Measurements from ENCODE around the gene TPM1.

Gene TPM1

DNA sequence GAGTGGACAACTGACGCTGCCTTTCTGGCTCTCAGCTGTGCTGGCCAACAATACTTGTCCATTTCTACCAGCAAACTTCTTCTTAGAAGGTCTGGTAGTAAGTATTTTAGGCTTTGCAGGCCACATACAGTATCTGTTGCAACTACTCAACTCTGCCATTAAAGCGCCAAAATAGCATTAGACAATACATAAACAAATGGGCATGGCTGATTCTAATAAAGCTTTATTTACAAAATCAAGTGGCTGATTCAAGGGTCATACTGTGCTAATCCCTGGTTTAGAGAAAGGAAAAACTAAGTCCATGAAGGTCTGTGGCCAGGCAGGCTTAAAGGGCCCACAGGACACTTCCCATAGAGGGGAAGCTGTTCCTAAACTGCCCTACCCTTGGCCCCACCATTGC is 26.3 kb upstream of the TPM1 start:
- DNase-seq (ENCODE audit: low read depth): no peak

DNA sequence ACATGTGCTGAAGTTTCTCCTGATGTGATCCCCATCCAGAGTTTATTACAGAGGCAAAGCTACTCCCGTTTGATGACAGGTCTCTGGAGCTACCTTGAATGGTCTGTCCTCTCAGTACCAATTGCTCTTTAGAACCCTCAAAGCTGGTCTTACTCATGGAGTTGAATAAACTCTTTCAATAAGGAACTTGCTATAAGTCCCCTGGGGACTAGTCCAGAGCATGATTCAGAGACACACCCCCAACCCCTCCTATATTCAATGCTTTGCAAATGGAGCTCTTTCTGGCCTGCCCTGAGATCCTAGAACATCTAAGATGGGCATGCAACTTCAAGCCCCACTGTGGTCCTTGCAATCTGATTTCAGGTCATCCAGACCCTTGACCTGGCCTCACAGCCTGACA is 23.9 kb upstream of the TPM1 start:
- peak; percentile 76 for DNase-seq (ENCODE audit: low read depth)

DNA sequence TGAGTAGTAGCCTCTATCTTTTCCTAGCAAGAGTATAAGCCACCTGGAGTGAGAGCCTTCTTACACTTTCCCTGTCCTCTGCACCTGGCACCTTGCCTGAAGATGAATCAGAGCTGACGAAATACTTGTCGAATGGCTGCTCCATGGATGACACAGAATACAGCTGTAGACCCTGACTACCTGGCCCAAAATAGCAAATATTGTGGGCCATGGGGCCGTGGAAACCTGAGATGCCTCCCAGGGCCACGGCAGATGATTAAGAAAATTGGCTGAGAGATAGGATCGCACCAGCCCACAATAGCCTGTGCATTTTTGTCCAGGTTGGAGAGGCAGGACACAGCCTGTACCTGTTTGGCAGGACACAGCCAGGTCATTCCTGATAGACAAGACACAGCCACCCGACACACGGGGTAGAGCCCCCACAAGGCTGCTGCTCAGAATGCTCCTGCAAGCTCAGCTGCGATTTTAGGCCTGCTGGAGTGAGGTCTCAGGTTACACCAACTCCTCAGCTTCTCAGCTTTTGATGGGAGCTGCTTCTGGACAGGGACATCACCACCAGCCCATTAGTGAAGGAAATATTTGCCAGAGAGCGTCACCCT is 22.9 kb upstream of the TPM1 start:
- DNase-seq (ENCODE audit: low read depth): peak; percentile 48

DNA sequence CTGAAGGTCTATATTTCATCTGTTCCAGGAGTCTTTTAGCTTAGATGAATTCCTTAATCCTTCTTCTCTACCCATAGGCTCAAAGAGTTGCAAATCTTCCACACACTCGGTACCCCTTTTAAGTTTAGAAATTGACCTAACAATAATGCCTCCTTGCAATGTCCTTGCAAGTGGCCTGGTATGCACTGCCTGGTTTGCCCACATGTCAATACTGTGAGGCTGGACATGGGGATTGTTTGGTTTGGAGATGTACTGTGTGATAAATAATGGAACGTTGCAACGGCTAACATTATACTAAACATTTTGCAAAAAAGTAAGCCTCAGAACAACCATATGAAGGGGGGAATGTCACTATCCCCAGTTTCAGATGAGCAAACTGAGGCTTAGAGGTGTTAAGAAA is 22.4 kb upstream of the TPM1 start:
- DNase-seq (ENCODE audit: low read depth): no peak

DNA sequence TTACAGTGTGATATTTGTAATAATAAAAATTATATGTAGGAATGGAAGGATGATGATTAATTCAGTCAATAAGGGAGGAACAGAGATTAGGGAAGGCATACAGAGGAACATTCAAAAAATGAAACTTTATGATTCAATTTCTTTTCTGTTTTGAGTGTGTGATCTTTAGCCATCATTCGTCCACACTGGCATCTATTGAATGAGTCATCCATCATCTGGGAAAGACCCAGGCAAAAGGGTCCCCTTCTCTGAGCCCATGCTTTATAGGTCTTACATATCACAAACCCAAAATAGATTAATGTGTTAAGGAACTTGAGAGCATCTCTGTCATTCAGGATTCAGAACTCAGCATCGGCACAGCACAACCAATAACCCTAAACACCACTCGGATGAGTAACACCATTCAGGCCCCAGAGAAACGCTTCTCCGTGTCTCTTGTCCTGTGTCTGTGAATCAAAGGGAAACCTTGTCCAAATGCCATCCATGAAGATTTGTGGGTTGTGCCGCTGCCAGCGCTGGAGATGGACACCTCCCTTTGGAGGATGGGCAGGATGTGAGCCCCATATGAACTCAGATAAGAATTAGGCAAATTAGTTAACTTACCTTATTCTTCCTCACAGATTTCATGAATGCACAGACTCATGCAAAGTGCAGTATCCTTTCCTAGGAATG is 21.7 kb upstream of the TPM1 start:
- no peak for DNase-seq (ENCODE audit: low read depth)

DNA sequence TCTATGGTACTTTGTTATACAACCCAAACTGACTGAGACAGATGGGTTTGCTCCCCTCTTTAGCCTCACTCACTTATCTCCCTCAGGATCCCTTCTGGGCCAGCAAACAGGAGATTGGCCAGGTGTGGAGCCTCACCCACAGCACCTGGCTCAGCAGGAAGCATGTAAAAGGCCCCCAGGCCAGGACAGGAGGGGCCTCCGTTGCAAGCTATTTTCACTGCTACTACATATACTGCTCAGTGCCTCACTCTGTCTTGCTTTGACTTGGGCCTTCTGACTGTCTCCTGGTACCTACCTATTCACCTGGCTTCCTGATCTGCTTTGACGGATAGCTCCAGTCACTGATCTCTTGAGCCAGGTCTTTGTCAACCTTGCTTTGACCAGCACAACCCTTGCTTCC is 20.4 kb upstream of the TPM1 start:
- no peak for DNase-seq (ENCODE audit: low read depth)

DNA sequence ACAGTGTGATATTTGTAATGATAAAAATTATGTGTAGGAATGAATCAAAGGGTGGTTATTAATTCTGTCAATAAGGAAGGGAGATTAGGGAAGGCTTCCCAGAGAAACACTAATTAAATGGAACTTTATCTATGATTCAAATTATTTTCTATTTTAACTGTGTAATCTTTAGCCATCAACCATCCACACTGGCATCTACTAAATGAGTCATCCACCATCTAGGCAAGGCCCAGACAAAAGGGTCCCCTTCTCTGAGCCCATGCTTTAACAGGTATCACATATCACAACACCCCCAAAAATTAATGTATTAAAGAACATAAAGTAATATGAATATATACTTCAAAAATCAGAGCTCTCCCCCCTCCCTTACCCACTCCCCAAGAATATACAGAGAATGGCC is 19.9 kb upstream of the TPM1 start:
- DNase-seq (ENCODE audit: low read depth): no peak

DNA sequence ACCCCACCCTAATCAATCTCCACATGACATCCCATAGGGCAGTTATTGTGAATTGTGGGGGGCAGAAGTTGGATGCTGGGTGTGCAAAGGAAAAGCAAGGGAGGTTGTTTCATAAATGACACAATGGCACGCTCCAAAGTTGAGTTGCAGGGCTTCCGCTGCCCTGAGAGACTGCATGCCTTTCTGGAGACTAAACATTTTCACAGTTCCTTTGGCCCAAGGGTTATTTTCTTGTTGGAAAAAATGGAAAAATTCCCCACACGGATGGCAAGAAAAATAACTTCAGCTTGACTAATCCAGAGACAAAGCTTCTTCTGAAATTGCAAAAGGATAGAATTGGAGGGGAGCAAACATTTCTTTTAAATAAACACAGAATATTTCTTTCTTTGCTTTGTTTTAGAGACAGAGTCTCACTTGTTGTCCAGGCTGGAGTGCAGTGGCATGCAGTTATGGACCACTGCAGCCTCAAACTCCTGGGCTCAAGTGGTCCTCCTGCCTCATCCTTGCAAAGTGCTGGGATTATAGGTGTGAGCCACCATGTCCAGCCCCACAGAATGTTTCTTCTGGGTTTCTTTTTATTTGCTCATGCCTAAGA is 19.1 kb upstream of the TPM1 start:
- DNase-seq (ENCODE audit: low read depth): peak; percentile 84

DNA sequence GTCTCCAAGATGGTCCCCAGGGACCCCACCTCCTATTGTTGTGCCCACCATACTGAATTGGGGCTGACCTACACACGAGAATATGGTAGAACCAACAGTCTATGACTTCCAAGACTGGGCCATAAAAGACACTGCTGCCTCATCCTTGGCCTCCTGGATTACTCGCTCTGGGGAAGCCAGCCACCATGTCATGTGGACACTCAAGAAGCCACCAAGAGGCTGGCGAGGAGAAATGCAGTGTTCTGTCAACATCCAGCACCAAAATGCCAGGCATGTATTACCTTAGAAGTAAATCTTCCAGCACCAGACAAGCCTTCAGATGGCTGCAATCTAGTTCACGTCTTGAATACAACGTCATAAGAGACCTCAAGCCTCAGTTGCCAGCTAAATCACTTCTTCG is 17.1 kb upstream of the TPM1 start:
- no peak for DNase-seq (ENCODE audit: low read depth)

DNA sequence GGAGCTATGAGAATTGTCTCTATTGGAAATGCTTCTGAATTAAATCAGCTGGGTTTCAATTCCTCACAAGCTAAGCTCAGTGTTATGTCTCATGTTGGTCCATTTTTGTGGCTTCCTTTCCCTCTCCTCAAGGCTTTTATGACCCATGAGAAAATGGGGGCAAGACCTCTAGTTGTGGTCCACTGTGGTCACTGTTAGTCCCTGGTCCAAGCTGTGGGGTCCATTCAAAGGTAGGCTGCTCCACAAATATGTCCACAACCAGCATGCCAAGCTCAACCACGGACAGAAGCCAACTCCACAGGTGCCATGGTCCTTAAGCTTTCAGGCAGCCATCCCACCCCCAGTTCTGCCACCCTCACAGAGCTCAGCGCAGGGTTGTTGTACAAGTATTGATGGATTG is 14.9 kb upstream of the TPM1 start:
- DNase-seq (ENCODE audit: low read depth): no peak

DNA sequence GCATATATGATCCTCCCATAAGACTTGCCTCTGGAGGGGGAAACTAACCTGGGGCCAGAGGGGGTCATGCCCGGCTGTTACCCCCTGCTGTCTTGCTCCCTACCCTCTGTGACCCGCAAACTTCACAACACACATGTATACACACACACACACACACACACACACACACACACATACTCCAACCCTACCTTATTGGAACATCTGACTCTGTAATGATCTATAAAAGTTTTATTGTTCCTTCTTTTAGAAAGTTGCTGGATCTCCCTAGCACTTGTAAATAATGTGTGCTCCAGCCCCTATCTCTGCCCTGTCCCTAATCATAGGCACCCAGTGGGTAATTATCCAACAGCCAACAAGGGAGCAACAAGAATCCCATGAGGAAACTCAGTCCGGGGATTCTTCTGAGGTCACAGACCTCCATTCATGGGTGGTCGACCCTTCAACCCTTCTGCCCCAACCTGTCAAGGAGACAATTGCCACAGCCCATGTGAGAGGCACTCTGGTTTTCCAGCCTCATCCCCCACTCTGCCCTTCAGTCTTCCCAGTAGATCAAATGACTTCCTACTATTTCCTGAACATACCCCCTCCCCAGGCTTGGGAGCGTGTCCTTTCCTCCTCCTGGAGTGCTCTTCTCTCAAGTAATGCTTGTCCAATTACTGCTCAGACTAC is 14.0 kb upstream of the TPM1 start:
- DNase-seq (ENCODE audit: low read depth): no peak

DNA sequence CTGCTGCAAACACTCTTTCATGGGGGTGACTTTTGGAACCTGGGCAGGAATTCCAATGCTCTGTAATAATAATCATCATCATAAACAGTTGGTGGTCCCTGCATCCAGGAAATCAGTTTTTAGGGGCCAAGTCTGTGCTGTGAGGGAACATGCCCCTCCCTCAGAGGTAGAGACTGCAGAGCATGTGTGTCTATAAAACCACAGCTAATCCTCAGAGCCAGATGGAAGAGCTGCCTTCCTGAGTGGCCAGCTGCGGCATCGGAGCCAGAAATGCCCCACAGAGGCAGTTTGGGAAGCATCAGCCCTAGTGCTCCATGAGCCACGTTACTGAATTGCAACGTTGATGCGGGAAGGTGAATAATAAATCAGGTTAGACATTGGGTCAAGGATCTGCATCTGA is 12.9 kb upstream of the TPM1 start:
- DNase-seq (ENCODE audit: low read depth): no peak

DNA sequence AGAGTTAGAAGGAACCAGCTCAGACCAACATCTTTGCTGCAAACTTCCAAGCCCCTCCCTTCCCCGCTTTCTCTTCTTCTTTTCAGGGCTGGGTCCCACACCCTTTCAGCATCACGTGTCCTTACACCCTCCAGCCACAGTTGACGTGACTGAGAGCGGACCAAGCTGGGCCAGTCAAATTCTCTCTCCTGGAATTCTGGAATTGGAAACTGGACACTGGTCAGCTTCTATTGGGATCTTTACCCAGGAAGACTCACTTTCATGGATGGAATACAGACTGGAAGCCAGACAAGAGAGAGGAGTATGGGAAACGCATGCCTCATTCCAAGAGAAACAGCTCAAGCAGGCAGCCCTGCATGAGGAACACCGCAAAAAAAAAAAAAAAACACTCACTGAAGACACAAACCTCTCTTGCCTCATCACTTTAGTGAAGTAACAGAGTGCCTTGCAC is 12.4 kb upstream of the TPM1 start:
- no peak for DNase-seq (ENCODE audit: low read depth)

DNA sequence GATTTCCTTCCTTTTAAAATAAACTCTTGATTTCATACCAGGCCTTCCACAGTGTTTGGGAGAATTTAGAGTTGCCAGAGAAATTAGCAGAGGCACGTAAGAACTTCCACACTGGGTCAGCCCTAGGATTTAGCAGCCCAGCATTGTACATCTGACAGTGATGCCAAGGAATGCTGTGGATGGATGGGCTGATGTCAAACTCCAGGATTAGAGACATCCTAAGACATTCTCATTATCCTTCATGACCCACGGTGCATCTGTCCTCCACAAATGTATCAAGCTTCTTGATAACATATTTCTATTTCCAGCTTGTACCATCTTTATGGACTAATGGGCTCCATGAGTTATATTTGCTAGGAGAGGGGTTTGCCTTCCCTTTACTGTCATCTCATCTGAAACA is 8.0 kb upstream of the TPM1 start:
- no peak for DNase-seq (ENCODE audit: low read depth)

DNA sequence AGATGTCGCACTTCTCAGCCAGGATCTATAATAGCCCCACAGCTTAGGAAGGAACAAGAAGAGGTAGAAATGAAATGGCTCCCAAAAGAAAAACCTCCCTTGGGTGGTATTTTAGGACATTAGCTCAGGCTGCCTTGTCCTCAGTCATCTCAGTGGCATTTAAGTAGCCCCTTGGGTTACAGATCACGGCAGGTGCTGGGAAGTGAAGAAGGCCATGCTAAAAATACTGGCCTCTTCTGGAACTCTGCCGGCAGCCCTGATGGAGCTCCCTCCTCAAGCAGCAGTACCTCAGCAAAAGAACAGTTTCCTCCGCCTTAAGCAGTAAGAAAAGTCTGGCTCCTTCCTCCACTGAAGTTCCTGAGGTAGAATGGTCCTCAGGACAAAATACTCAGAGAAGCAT is 7.3 kb upstream of the TPM1 start:
- DNase-seq (ENCODE audit: low read depth): no peak

DNA sequence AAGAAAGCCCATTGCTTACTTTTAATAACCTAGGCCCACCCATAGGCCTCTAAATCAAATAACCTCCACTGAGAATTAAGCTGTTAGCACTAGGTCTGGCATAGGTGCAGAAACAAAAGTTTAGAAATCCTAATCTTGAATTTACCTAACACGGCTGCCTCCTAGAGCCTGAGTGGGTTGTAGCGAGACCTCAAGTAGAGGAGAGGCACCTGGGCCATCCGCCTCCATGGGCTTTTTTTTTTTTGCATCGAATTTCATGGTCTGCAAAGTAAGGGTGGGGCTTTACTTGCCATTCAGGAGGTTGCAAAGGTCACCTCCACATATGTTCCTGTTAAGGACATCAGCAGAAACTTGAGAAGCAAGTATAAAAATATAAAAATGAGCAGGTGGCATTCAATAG is 6.6 kb upstream of the TPM1 start:
- DNase-seq (ENCODE audit: low read depth): no peak

DNA sequence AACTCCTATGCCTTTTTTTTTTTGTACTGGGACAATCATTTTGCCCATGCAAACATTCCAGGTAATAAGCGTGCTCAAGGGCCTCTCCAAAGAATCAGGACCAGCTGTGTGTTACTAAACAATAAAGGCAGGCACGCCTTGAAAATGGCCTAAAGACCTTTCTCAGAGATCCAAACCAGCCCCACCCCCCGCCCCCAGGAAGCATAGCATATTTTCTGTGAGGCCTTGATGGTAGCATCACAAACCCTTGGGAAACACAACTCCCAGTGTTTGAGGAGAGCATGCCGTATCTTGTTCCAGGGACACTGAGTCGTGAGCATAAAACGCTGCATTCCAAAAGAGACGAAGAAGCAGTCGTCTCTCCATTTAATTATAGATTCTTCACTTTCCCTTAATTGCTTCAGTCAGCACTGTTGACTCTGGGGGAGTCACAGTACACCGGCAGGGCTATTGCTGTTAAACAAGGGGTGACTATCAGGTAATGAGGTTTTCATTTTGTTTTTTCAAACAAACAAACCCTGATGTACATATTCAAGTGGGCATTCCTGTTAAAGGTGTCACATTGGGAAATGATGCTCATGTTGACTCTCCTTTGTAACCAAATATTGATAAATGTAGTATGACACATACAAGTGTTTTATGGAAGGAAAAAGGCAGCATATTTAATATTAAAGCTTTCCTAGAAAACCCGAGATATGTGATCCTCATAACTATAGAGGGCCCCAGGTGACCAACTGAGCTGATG is 4.4 kb upstream of the TPM1 start:
- no peak for DNase-seq (ENCODE audit: low read depth)

DNA sequence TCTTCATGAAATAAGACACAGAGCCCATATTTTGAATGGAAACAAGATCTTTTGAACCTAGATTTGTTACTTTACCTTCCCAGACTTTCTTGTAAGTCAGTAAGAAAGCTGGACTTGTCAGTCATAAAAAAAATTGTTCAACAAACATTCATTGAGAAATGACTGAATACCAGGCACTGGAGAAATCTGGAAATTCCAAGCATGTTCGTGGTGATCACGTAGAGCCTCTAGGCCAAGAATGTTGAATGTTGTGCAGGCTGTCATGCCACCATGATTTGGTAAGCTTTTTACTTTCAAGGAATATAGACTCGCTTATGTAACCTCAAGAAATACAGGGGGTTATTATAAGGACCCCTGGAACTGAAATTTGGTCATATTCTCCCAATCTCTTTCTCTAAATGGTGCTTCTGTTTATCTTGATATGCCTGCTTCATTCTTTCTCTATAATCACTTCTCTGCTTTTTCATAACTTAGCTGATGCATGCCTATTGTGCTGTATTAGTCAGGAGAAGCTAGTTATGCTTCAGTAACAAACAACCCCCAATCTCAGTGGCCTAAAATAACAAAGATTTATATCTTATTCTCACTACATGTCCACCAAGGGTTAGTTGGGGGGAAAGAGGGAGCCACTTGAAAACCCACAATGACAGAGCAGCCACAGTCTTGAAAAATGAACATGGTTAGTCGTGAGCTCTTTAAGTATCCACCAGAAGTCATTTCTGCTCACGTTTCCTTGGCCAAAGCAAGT is 3.4 kb upstream of the TPM1 start:
- DNase-seq (ENCODE audit: low read depth): no peak

DNA sequence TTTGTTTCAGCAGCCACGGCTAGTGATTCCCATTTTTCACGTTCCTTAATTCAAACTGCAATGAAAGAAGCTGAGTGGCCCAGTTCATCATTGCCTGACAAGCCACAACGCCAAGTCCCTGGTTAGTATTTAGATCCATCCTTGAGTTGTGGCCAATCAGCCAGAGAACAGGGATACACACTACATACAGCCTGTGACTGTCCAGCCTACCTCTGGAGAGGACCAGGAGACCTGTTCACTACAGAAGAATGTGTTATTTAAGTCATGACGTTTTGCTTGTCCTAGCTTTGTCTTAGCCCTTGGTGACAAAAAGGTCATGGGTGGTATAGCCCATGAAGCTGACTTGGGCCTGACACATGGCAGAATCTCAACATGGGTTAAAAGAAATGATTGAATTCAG is 2.7 kb upstream of the TPM1 start:
- DNase-seq (ENCODE audit: low read depth): no peak

DNA sequence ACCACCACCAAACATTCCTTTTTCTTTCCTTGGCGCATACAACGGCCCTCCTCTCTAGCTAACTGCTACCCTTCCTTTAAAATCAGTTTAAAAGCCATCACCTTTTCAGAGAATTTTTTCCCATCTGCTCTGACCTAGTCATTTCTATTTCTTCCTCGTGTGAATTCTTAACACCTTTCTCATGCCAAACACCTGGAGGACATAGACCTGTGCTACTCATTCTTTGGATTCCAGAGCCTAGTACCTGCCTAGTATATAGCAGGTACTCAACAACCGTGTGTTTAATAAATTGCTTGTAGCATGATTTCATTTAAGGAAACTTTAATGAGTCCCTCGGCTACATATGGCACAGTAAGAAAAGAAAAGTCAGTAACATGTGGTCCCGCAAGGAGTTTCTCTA is 2.0 kb upstream of the TPM1 start:
- DNase-seq (ENCODE audit: low read depth): no peak

DNA sequence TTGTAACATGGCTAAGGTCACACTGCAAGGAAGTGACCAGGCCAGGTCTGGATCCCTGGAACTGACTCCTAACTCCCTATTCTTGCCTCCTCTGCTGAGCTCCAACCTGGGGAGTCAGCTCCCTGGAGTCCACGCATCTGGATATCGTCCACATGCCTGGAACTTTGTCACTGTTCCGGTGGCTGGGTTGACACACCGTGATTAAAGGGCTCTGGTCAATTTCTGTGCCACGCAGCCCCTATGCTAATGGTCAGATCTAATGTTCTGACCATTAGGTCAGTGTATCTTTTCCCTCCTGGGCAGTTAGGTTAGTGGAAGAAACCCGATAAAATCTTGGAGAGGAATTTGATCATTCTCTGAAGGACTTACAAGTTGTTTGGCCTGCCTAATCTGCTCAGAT is 1.6 kb upstream of the TPM1 start:
- DNase-seq (ENCODE audit: low read depth): no peak

DNA sequence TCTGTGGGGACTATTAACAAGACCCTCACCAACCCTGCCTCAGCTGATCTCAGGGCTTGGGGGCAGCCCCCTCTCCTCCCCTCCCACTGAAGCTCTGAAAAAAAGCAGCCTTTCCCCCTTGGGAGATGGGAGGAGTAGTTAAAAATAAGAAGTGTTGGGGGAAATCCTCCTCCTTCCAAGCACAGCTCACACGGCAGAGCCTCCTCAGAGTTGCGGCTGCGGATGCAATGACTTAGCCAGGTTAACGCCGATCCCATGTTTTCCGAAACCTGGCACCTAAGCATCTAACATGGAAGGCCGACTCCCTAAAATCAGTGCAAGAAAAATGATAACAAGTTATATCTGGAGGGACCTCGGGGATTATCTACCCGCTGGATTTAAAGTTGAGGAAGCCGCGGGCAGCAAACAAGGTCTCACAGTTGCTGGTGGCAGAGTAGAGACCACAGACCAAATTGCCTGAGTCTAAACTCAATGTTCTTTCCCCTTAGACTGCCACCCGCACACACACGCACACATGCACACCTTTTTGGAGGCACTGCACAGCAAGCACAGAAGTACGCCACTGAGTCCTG is 1.1 kb upstream of the TPM1 start:
- DNase-seq (ENCODE audit: low read depth): no peak
